ENCODE data around the gene CYFIP2.

GRCh38 chr5:157248821-157249470 lies 17.0 kb upstream of the CYFIP2 start:
- TF ChIP-seq CTCF (IDR thresholded peaks at IDR 0.05) (no peak), POLR2A (IDR thresholded peaks at IDR 0.05) (no peak)

Data from Peyer's patch (tissue), 4 donors.